Testis (tissue), 2 donors: Measurements from ENCODE around the gene ACOX2.

Experiments used
- POLR2A ChIP-seq: fragments of 450-650 bp; IDR thresholded peaks from one replicate; pipeline ENCODE4 v1.6.1; 2017; ENCODE audit warnings: antibody characterized with exemption, mild to moderate bottlenecking, moderate library complexity
- TF ChIP-seq, protein P1 (sequence below), 3 experiments: fragments of 450-650 bp in 2 of 3; fragments of 200-600 bp in 1 of 3; sonication (generic) in 1 of 3; IDR thresholded peaks; one replicate each; pipeline ENCODE4 v1.5.1; 2016 to 2019; ENCODE audit warnings: antibody characterized with exemption in 3 of 3, mild to moderate bottlenecking in 2 of 3, moderate library complexity in 1 of 3

DNA sequence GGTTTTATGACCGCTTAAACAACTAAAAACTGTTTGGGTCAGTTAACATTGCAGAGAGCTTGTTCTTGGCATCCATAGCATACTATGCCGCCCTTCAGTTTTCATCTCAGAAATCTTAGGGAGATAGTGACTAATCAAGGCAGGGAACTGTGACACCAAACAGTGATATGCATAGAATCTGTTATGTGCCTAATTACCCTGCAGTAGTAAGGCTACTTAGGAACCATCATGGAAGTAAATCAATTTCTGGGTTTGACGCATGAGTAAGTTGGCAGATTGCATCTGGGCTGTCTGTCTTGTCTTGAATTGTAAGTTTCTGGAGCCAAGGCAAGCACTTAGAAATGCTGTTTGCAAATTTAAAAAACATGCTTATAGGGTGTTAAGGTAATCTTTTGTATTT, 22.6 kb downstream of the ACOX2 start:
- no peak for TF ChIP-seq POLR2A
- TF ChIP-seq, protein P1, sequence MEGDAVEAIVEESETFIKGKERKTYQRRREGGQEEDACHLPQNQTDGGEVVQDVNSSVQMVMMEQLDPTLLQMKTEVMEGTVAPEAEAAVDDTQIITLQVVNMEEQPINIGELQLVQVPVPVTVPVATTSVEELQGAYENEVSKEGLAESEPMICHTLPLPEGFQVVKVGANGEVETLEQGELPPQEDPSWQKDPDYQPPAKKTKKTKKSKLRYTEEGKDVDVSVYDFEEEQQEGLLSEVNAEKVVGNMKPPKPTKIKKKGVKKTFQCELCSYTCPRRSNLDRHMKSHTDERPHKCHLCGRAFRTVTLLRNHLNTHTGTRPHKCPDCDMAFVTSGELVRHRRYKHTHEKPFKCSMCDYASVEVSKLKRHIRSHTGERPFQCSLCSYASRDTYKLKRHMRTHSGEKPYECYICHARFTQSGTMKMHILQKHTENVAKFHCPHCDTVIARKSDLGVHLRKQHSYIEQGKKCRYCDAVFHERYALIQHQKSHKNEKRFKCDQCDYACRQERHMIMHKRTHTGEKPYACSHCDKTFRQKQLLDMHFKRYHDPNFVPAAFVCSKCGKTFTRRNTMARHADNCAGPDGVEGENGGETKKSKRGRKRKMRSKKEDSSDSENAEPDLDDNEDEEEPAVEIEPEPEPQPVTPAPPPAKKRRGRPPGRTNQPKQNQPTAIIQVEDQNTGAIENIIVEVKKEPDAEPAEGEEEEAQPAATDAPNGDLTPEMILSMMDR (IDR thresholded peaks at IDR 0.05) = no peak
